ENCODE data around the gene ERFE. TPM values are rescaled to one million over a fixed set of nuclear protein-coding genes. Genes with fewer than 3 reads are reported as not detected.

Gene ERFE
- total and polyA plus RNA-seq, 2 donors = 0.53 to 0.79 TPM

- Histone ChIP-seq H3K4me1 (ENCODE audit: insufficient read depth) (no peaks in the 10 kb centered on the region), H3K27ac (ENCODE audit: low read depth) (no peak overlapping the region), H3K36me3 (ENCODE audit: insufficient read depth) (no peaks in the 10 kb centered on the region), H3K4me3 (ENCODE audit: low read depth, low read length) (no peak overlapping the region)
- 86% methylated on average over 14 of the region's 14 CpGs for WGBS
- DNase-seq (ENCODE audit: extremely low spot score) = no peak
Observed at GRCh38 chr2:238149841-238150572, 8.8 kb upstream of the ERFE start.

GRCh38 chr2:238150686-238151085 lies 8.1 kb upstream of the ERFE start:
- WGBS = 94% methylated on average over 25 of the region's 25 CpGs
- H3K4me1 ChIP-seq (ENCODE audit: insufficient read depth) = no peaks in the 10 kb centered on the region
- no peak overlapping the region for H3K27ac ChIP-seq (ENCODE audit: low read depth)

GRCh38 chr2:238151205-238151604 lies 7.6 kb upstream of the ERFE start:
- no peak for DNase-seq (ENCODE audit: extremely low spot score)

More at GRCh38 chr2:238150686-238151085, 8.1 kb upstream of the ERFE start:
- H3K36me3 ChIP-seq (ENCODE audit: insufficient read depth) = no peaks in the 10 kb centered on the region
- DNase-seq (ENCODE audit: extremely low spot score) = no peak
- no peak overlapping the region for H3K4me3 ChIP-seq (ENCODE audit: low read depth, low read length)

GRCh38 chr2:238151628-238152235 lies 7.0 kb upstream of the ERFE start:
- Histone ChIP-seq H3K4me3 (ENCODE audit: low read depth, low read length) (no peak overlapping the region), H3K4me1 (ENCODE audit: insufficient read depth) (no peaks in the 10 kb centered on the region), H3K36me3 (ENCODE audit: insufficient read depth) (no peaks in the 10 kb centered on the region), H3K27ac (ENCODE audit: low read depth) (no peak overlapping the region)
- no peak for DNase-seq (ENCODE audit: extremely low spot score)
- 89% methylated on average over 16 of the region's 16 CpGs for WGBS

More at GRCh38 chr2:238151205-238151604, 7.6 kb upstream of the ERFE start:
- Histone ChIP-seq H3K36me3 (ENCODE audit: insufficient read depth) (no peaks in the 10 kb centered on the region), H3K4me1 (ENCODE audit: insufficient read depth) (no peaks in the 10 kb centered on the region), H3K4me3 (ENCODE audit: low read depth, low read length) (no peak overlapping the region), H3K27ac (ENCODE audit: low read depth) (no peak overlapping the region)
- 91% methylated on average over 13 of the region's 13 CpGs for WGBS

- Histone ChIP-seq H3K4me3 (ENCODE audit: low read depth, low read length) (no peak overlapping the region), H3K4me1 (ENCODE audit: insufficient read depth) (no peaks in the 10 kb centered on the region), H3K27ac (ENCODE audit: low read depth) (no peak overlapping the region), H3K36me3 (ENCODE audit: insufficient read depth) (no peaks in the 10 kb centered on the region)
- DNase-seq (ENCODE audit: extremely low spot score) = no peak
- 74% methylated on average over 22 of the region's 22 CpGs for WGBS
Observed at GRCh38 chr2:238152771-238153688, 5.7 kb upstream of the ERFE start.

- WGBS = 94% methylated on average over 10 of the region's 10 CpGs
- H3K4me3 ChIP-seq (ENCODE audit: low read depth, low read length) = no peak overlapping the region
Observed at GRCh38 chr2:238154570-238154969, 4.2 kb upstream of the ERFE start.

GRCh38 chr2:238155051-238155760 lies 3.6 kb upstream of the ERFE start:
- Histone ChIP-seq H3K36me3 (ENCODE audit: insufficient read depth) (no peaks in the 10 kb centered on the region), H3K4me1 (ENCODE audit: insufficient read depth) (no peaks in the 10 kb centered on the region), H3K4me3 (ENCODE audit: low read depth, low read length) (no peak overlapping the region), H3K27ac (ENCODE audit: low read depth) (no peak overlapping the region)
- no peak for DNase-seq (ENCODE audit: extremely low spot score)
- WGBS = 70% methylated on average over 19 of the region's 19 CpGs

More at GRCh38 chr2:238154570-238154969, 4.2 kb upstream of the ERFE start:
- no peak overlapping the region for H3K27ac ChIP-seq (ENCODE audit: low read depth)
- no peaks in the 10 kb centered on the region for H3K4me1 ChIP-seq (ENCODE audit: insufficient read depth)
- no peaks in the 10 kb centered on the region for H3K36me3 ChIP-seq (ENCODE audit: insufficient read depth)
- DNase-seq (ENCODE audit: extremely low spot score) = no peak

GRCh38 chr2:238155761-238156694 lies 2.7 kb upstream of the ERFE start:
- WGBS = 81% methylated on average over 18 of the region's 18 CpGs
- H3K4me3 ChIP-seq (ENCODE audit: low read depth, low read length) = no peak overlapping the region
- DNase-seq (ENCODE audit: extremely low spot score) = no peak
- no peak overlapping the region for H3K27ac ChIP-seq (ENCODE audit: low read depth)
- H3K4me1 ChIP-seq (ENCODE audit: insufficient read depth) = no peaks in the 10 kb centered on the region
- no peaks in the 10 kb centered on the region for H3K36me3 ChIP-seq (ENCODE audit: insufficient read depth)

GRCh38 chr2:238157506-238158017 lies 1.2 kb upstream of the ERFE start:
- no peak for DNase-seq (ENCODE audit: extremely low spot score)
- Histone ChIP-seq H3K27ac (ENCODE audit: low read depth) (no peak overlapping the region), H3K36me3 (ENCODE audit: insufficient read depth) (no peaks in the 10 kb centered on the region), H3K4me3 (ENCODE audit: low read depth, low read length) (no peak overlapping the region), H3K4me1 (ENCODE audit: insufficient read depth) (no peaks in the 10 kb centered on the region)
- 82% methylated on average over 14 of the region's 14 CpGs for WGBS

- H3K4me1 ChIP-seq (ENCODE audit: insufficient read depth) = no peaks in the 10 kb centered on the region
- no peak overlapping the region for H3K27ac ChIP-seq (ENCODE audit: low read depth)
- H3K4me3 ChIP-seq (ENCODE audit: low read depth, low read length) = no peak overlapping the region
- no peak for DNase-seq (ENCODE audit: extremely low spot score)
- WGBS = 61% methylated on average over 21 of the region's 21 CpGs
- no peaks in the 10 kb centered on the region for H3K36me3 ChIP-seq (ENCODE audit: insufficient read depth)
Observed at GRCh38 chr2:238158018-238158508, 707 bp upstream of the ERFE start.

- no peaks in the 10 kb centered on the region for H3K36me3 ChIP-seq (ENCODE audit: insufficient read depth)
- H3K27ac ChIP-seq (ENCODE audit: low read depth) = no peak overlapping the region
- WGBS = 4% methylated on average over 52 of the region's 52 CpGs
- H3K4me3 ChIP-seq (ENCODE audit: low read depth, low read length) = peak overlapping the region; percentile 35
- no peaks in the 10 kb centered on the region for H3K4me1 ChIP-seq (ENCODE audit: insufficient read depth)
- DNase-seq (ENCODE audit: extremely low spot score) = no peak
Observed at GRCh38 chr2:238159071-238159539, 335 bp downstream of the ERFE start.

- Histone ChIP-seq H3K4me3 (ENCODE audit: low read depth, low read length) (no peak overlapping the region), H3K4me1 (ENCODE audit: insufficient read depth) (no peaks in the 10 kb centered on the region), H3K27ac (ENCODE audit: low read depth) (no peak overlapping the region), H3K36me3 (ENCODE audit: insufficient read depth) (no peaks in the 10 kb centered on the region)
- 64% methylated on average over 10 of the region's 10 CpGs for WGBS
- DNase-seq (ENCODE audit: extremely low spot score) = no peak
Observed at GRCh38 chr2:238159661-238160205, 963 bp downstream of the ERFE start.
